K562 (cell line): ENCODE measurements around the gene LLGL2.

Source experiments
- BHLHE40 ChIP-seq: IDR thresholded peaks from 2 replicates; pipeline ENCODE4 v1.6.1; 2011; ENCODE audit warnings: low read length, improper control_type of control experiment
- KAT7 ChIP-seq: sonication (generic); formaldehyde crosslinking; IDR thresholded peaks from 2 replicates; pipeline ENCODE4 v1.8.0; 2022; ENCODE audit warnings: missing genetic modification reagents, mild to moderate bottlenecking, borderline replicate concordance
- KLF10 ChIP-seq: fragments of 250-450 bp; sonication (Bioruptor Pico); IDR thresholded peaks from 2 replicates; pipeline ENCODE4 v1.6.1; 2021; ENCODE audit warnings: matching md5 sums
- ZBTB1 ChIP-seq: sonication (generic); formaldehyde crosslinking; IDR thresholded peaks from 2 replicates; pipeline ENCODE4 v1.8.1; 2023; ENCODE audit warnings: missing genetic modification reagents, low read depth, mild to moderate bottlenecking, borderline replicate concordance
- TF ChIP-seq, protein P1 (sequence below), 3 experiments: IDR thresholded peaks in 2 of 3; conservative IDR thresholded peaks in 1 of 3; 2 replicates each; pipeline ENCODE4 v1.5.1; 2011 to 2012; ENCODE audit warnings: low read length in 3 of 3, mild to moderate bottlenecking in 3 of 3, control low read depth in 2 of 3, improper control_type of control experiment in 1 of 3, inconsistent platforms in 1 of 3, low read depth in 1 of 3, mixed read lengths in 1 of 3, moderate library complexity in 1 of 3; ENCODE audit not compliant: insufficient read depth in 2 of 3

DNA sequence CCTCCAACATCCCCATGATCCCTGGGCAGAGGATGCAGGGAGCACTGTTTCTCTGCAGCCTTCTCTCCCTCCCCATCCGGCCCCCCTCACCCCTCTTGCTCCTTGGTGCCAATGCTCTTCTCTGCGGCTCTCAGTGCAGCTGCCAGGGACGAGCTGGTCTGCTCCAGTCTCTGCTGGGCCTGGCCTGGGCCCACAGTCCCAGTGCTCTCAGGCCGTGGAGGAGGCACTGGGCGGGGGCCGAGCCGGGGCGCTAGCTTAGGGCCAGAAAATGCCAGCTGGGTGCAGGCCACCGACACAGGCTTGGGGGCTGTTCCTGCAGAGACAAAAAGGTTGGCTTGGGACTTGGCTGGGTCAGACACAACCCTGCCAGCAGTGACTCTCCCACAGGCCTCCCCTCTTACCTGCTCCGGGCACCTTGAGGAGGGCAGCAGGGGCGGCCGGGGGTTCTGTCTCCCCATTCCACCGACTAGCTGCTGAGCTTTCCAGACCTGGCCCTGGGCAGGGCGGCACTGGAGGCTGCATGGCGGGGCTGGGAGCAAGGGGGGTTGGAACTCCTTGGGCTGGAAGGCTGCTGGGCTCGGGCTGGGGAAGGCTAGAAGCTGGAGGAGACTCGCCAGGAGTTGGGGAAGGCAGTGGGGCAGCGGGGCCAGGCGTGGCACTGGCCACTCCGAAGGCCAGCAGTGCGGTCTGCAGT is 24.0 kb upstream of the LLGL2 start:
- TF ChIP-seq ZBTB1 (CRISPR knock-in tag) (no peak), BHLHE40 (no peak), KLF10 (CRISPR knock-in tag) (no peak), KAT7 (CRISPR knock-in tag) (no peak)
- TF ChIP-seq, protein P1, sequence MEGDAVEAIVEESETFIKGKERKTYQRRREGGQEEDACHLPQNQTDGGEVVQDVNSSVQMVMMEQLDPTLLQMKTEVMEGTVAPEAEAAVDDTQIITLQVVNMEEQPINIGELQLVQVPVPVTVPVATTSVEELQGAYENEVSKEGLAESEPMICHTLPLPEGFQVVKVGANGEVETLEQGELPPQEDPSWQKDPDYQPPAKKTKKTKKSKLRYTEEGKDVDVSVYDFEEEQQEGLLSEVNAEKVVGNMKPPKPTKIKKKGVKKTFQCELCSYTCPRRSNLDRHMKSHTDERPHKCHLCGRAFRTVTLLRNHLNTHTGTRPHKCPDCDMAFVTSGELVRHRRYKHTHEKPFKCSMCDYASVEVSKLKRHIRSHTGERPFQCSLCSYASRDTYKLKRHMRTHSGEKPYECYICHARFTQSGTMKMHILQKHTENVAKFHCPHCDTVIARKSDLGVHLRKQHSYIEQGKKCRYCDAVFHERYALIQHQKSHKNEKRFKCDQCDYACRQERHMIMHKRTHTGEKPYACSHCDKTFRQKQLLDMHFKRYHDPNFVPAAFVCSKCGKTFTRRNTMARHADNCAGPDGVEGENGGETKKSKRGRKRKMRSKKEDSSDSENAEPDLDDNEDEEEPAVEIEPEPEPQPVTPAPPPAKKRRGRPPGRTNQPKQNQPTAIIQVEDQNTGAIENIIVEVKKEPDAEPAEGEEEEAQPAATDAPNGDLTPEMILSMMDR (IDR thresholded peaks at IDR 0.05 in 2 of 3, conservative IDR thresholded peaks at IDR 0.05 in 1 of 3; ENCODE audit: insufficient read depth in 2 of 3, low read depth in 1 of 3, low read length in 3 of 3): no peak
